GM12878 (cell line): Measurements from ENCODE around the gene DYNLT3.

Source experiments
- BACH1 ChIP-seq: fragments of 450-650 bp; IDR thresholded peaks from 2 replicates; pipeline ENCODE4 v1.6.1; 2017; ENCODE audit warnings: mild to moderate bottlenecking, borderline replicate concordance
- EZH2 ChIP-seq: IDR thresholded peaks from 2 replicates; pipeline ENCODE4 v1.6.1; 2012; ENCODE audit warnings: low read depth, mild to moderate bottlenecking, control low read depth, inconsistent platforms, low read length, borderline replicate concordance; ENCODE audit not compliant: control insufficient read depth
- POLR2A ChIP-seq: IDR thresholded peaks from 2 replicates; pipeline ENCODE4 v1.6.1; 2011; ENCODE audit warnings: low read depth, mild to moderate bottlenecking, low read length
- RFX5 ChIP-seq: IDR thresholded peaks from 2 replicates; pipeline ENCODE4 v1.6.1; 2011; ENCODE audit warnings: low read depth, low read length, improper control_type of control experiment

DNA sequence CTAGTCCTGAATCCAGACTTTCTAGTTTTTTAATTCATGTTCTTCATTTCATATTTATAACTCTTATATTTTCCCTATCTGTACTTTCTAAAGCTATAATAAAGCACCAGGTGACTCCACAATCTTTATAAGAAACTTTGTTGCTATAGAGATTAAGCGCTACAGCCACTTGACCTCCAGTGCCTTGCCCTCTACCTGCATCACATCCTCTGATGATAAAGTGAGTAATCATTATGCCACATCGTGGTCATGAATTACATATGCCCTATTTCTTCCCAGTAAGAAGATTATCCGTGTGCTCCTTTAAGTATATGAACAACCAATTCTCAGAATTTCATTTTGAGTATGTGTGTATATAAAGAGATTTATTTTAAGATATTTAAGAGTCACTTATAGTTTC lies 6.8 kb upstream of the DYNLT3 start:
- TF ChIP-seq POLR2A (no peak), EZH2 (no peak), BACH1 (no peak), RFX5 (no peak)
